Activated T-cell treated with anti-CD3 and anti-CD28 coated beads, Interleukin-2, amount 50 U/mL, for 24 hours (primary cell): ENCODE measurements around the gene SEC14L6.
"Not testable (repeated sequence)": the region's sequence is repeated elsewhere in the genome, so short reads cannot be mapped to it uniquely, and the experiment has no call there.

Source experiments
- DNase-seq: peaks from one replicate; pipeline ENCODE4 v3.0.0-alpha.2; 2020
- H3K27ac Mint-ChIP-seq: 2 replicates; pipeline ENCODE4 v1.8.0; 2020; ENCODE audit warnings: mild to moderate bottlenecking, mixed read lengths
- H3K27me3 Mint-ChIP-seq: 2 replicates; pipeline ENCODE4 v1.8.0; 2020; ENCODE audit warnings: mixed read lengths
- H3K36me3 Mint-ChIP-seq: 2 replicates; pipeline ENCODE4 v1.8.0; 2020; ENCODE audit warnings: low read depth, mixed read lengths
- H3K4me1 Mint-ChIP-seq: 2 replicates; pipeline ENCODE4 v1.8.0; 2020; ENCODE audit warnings: low read depth, mixed read lengths
- H3K4me3 Mint-ChIP-seq: 2 replicates; pipeline ENCODE4 v1.8.0; 2020; ENCODE audit warnings: mild to moderate bottlenecking, moderate library complexity, mixed read lengths
- H3K9me3 Mint-ChIP-seq: 2 replicates; pipeline ENCODE4 v1.8.0; 2020; ENCODE audit warnings: mixed read lengths

Gene SEC14L6

GRCh38 chr22:30546616-30547015 is at the start of gene SEC14L6:
Gene SEC14L6, minus strand, starts transcription at chr22:30546741. Its CDS starts 59 bp downstream, at chr22:30546682.
- Mint-ChIP-seq H3K4me3 (no peak within 1 kb of the TSS), H3K36me3 (no peaks in the 10 kb centered on the region), H3K9me3 (no peaks in the 10 kb centered on the region), H3K4me1 (peaks cover 4% of the 10 kb centered on the region), H3K27me3 (peaks cover 31% of the 10 kb centered on the region), H3K27ac (no peak within 1 kb of the TSS)
- DNase-seq = no peak

- Mint-ChIP-seq H3K27me3 (peaks cover 12% of the 10 kb centered on the region), H3K9me3 (no peaks in the 10 kb centered on the region), H3K27ac (no peak overlapping the region), H3K4me1 (no peaks in the 10 kb centered on the region), H3K4me3 (no peak overlapping the region), H3K36me3 (no peaks in the 10 kb centered on the region)
- DNase-seq = no peak
Observed at GRCh38 chr22:30596199-30596598, 49.7 kb upstream of the SEC14L6 start.

DNA sequence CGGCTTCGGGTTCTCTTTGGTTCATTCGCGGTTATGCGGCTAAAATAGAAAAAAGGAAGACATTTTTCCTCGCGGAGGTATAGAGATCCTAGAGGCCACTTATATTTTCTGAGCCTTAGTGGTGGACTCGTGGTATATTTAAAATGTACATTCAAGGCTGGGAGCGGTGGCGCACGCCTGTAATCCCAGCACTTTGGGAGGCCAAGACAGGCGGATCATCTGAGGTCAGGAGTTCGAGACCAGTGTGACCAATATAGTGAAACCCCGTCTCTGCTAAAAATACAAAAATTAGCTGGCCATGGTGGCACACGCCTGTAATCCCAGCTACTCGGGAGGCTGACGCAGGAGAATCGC is 45.8 kb upstream of the SEC14L6 start:
- not testable (repeated sequence) for H3K9me3 Mint-ChIP-seq, H3K36me3 Mint-ChIP-seq, H3K27ac Mint-ChIP-seq, DNase-seq, H3K4me3 Mint-ChIP-seq, H3K4me1 Mint-ChIP-seq
- H3K27me3 Mint-ChIP-seq = peaks cover 12% of the 10 kb centered on the region

- Mint-ChIP-seq H3K27ac (no peak within 1 kb of the TSS), H3K4me1 (peaks cover 6% of the 10 kb centered on the region), H3K36me3 (no peaks in the 10 kb centered on the region), H3K27me3 (peaks cover 12% of the 10 kb centered on the region), H3K9me3 (no peaks in the 10 kb centered on the region), H3K4me3 (no peak within 1 kb of the TSS)
- DNase-seq = peak; percentile 92
Observed at GRCh38 chr22:30591588-30592359, 45.2 kb upstream of the SEC14L6 start, which contains the start of gene PES1. Gene PES1, minus strand, starts transcription at chr22:30591910. Its CDS starts 77 bp downstream, at chr22:30591833.

DNA sequence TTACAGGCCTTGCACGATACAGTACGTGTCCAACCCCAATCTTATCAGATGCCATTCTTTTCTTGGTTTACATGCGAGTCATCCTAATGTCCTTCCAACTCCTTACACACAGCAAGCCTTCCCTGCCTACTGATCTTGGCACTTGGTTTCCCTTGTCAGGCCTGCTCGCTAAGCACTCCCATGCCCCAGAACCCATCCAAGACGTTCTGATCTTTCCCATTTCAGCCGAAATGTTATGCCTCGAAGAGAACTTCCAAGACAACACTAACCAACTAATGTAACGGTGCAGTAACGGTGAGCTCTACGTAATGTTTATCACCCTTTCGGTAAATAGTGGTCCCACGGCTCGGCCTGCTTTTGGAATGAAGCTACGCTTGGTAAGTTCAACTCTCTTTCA is 44.6 kb upstream of the SEC14L6 start:
- no peak overlapping the region for H3K4me3 Mint-ChIP-seq
- no peaks in the 10 kb centered on the region for H3K9me3 Mint-ChIP-seq
- no peak for DNase-seq
- H3K36me3 Mint-ChIP-seq = no peaks in the 10 kb centered on the region
- no peak overlapping the region for H3K27ac Mint-ChIP-seq
- H3K27me3 Mint-ChIP-seq = peaks cover 12% of the 10 kb centered on the region
- H3K4me1 Mint-ChIP-seq = peaks cover 8% of the 10 kb centered on the region

- no peak overlapping the region for H3K4me3 Mint-ChIP-seq
- no peaks in the 10 kb centered on the region for H3K36me3 Mint-ChIP-seq
- no peak for DNase-seq
- peaks cover 8% of the 10 kb centered on the region for H3K4me1 Mint-ChIP-seq
- H3K27me3 Mint-ChIP-seq = no peaks in the 10 kb centered on the region
- no peaks in the 10 kb centered on the region for H3K9me3 Mint-ChIP-seq
- H3K27ac Mint-ChIP-seq = no peak overlapping the region
Observed at GRCh38 chr22:30586414-30586813, 39.9 kb upstream of the SEC14L6 start.

DNA sequence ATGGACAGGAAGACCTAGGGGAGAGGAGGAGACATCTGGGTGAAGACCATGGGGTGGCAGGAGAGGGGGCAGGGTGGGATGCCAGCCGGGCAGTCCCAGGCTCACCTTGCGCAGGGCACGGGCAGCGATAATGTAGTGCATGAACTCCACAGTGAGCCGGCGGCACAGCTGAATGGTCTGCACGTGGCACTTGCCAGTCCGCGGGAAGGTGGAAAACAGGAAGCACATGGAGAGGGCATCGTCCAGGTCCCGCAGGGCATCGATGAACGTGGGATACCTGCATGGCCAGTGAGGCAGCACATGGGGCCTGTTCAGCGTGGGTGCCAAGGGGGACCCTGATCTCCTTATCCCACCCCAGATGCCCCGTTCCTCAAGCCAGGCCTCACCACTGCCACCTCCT is 37.9 kb upstream of the SEC14L6 start:
- DNase-seq = no peak
- Mint-ChIP-seq H3K36me3 (no peaks in the 10 kb centered on the region), H3K27me3 (no peaks in the 10 kb centered on the region), H3K27ac (no peak overlapping the region), H3K9me3 (no peaks in the 10 kb centered on the region), H3K4me1 (peaks cover 8% of the 10 kb centered on the region), H3K4me3 (no peak overlapping the region)

DNA sequence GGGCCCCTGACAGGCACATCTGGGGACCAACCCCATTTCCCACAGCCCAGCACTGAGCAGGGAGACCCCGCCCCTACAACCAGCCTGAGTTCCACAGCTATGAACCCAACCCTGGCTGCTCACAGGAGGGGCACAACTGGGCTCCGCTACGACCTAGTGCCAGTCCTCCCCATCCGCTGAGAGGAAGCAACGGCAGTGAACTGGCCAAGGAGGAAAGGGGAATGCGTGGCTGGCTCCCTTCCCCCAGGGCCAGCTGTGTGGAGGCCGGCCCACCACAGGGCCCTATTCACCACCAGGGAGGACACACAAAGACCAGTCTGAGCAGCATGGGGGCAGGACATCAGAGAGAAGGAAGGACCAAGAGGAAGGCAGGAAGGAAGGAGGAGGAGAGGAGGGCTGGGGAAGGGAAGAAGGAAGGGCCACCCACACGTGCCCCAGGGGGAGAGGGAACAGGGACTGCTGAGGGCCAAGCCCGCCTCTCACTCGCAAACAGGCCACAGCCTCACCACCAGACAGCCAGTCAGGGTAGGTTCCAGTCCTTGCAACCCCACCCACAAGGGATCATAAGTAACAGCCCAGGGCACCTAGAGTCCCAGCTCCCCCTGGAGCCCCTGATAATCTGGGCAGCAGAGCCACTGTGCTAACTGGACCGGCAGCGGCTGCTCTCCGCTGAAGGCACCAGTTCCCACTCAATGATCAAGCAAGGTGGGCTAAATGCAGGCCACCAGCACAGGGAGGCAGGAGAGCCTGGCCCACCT is 36.4 kb upstream of the SEC14L6 start:
- peak overlapping the region; percentile 26 for H3K27ac Mint-ChIP-seq
- no peaks in the 10 kb centered on the region for H3K36me3 Mint-ChIP-seq

GRCh38 chr22:30582051-30582450 is 35.5 kb upstream of the SEC14L6 start:
- Mint-ChIP-seq H3K4me1 (peaks cover 2% of the 10 kb centered on the region), H3K27ac (no peak overlapping the region), H3K36me3 (no peaks in the 10 kb centered on the region), H3K4me3 (no peak overlapping the region), H3K27me3 (no peaks in the 10 kb centered on the region), H3K9me3 (no peaks in the 10 kb centered on the region)
- DNase-seq = no peak

More for the DNA sequence above, 36.4 kb upstream of the SEC14L6 start:
- Mint-ChIP-seq H3K9me3 (no peaks in the 10 kb centered on the region), H3K27me3 (no peaks in the 10 kb centered on the region), H3K4me1 (peaks cover 4% of the 10 kb centered on the region), H3K4me3 (no peak overlapping the region)
- DNase-seq = no peak

- H3K9me3 Mint-ChIP-seq = no peaks in the 10 kb centered on the region
- H3K27me3 Mint-ChIP-seq = no peaks in the 10 kb centered on the region
- no peak overlapping the region for H3K4me3 Mint-ChIP-seq
- no peak for DNase-seq
- H3K27ac Mint-ChIP-seq = no peak overlapping the region
- no peaks in the 10 kb centered on the region for H3K36me3 Mint-ChIP-seq
- H3K4me1 Mint-ChIP-seq = peaks cover 4% of the 10 kb centered on the region
Observed at GRCh38 chr22:30580896-30581295, 34.4 kb upstream of the SEC14L6 start.

- Mint-ChIP-seq H3K9me3 (no peaks in the 10 kb centered on the region), H3K36me3 (no peaks in the 10 kb centered on the region), H3K4me1 (peaks cover 11% of the 10 kb centered on the region), H3K4me3 (no peak overlapping the region), H3K27me3 (no peaks in the 10 kb centered on the region), H3K27ac (no peak overlapping the region)
- DNase-seq = no peak
Observed at GRCh38 chr22:30578481-30578880, 31.9 kb upstream of the SEC14L6 start.

DNA sequence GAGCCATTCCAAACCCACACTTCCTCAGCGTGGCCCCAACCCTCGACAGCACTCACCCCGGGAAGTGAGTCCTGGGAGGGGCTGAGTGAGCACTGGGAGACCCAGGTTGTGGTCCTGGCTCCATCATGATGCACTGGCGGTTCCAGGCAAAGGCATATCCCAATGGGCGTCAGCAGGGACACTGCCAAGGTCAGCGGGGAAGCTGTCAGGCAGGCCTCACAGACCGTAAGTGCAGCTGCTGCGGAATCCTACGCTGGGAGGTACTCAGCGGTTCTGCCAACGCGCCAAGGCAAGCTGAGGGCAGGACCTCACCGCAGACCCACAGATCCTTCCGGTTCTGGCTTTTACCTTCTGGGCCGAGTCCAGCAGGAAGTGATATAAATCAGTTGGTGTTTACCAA is 29.3 kb upstream of the SEC14L6 start:
- no peak for DNase-seq
- Mint-ChIP-seq H3K27ac (no peak overlapping the region), H3K4me3 (no peak overlapping the region), H3K36me3 (no peaks in the 10 kb centered on the region), H3K4me1 (peaks cover 11% of the 10 kb centered on the region), H3K27me3 (no peaks in the 10 kb centered on the region), H3K9me3 (no peaks in the 10 kb centered on the region)

GRCh38 chr22:30574997-30575671 is 28.6 kb upstream of the SEC14L6 start:
- Mint-ChIP-seq H3K27ac (no peak overlapping the region), H3K27me3 (no peaks in the 10 kb centered on the region), H3K9me3 (no peaks in the 10 kb centered on the region), H3K36me3 (no peaks in the 10 kb centered on the region), H3K4me3 (no peak overlapping the region), H3K4me1 (peaks cover 11% of the 10 kb centered on the region)
- no peak for DNase-seq

DNA sequence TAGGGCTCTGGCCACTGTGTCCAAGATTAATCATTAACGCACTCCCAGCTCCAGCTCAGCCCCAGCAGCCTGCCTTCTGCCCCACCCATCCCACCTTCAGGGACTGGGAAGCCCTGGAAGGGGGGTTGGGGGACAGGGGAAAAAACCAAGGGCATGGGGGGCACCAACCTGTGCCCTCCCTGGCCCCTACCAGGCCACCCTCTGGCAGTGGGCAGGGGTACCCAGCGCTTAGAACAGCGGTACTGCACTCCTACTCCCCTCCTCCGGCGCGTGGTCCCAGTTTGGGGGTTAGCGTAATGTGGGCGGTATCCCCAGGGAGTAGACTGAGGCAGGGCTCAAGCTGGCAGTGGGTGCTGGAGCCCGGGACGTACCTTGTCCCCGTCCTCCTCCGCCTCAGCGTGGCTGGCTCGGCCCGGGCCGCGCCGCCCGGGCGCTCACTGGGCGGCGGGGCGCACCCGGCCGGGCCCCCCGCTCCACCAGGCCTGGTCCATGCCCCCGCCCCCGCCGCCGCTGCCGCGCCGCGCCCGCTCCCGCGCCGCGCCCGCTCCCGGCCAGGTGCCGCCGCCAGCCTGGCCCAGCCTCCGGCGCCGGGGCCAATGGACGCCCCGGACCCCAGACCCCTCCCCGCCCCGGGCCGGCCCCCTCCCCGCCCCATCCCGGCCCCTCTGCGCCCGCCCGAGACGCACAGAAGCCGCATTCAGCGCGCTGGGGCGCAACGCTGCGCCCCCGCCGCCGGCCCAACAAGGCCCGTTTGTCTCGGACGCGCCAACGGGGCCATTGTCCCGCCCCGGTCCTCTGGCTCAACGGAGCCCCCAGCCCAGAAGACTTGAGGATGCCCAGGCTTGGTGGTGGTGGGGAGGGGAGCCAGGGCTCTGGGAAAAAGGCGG is 27.8 kb upstream of the SEC14L6 start, which contains the start of gene GAL3ST1:
GAL3ST1 (minus strand) TSS at position 571 of the 887 bp plus-strand sequence. CDS start 17,273 bp downstream, outside the sequence.
- Mint-ChIP-seq H3K4me1 (peaks cover 11% of the 10 kb centered on the region), H3K27ac (no peak within 1 kb of the TSS), H3K9me3 (no peaks in the 10 kb centered on the region), H3K27me3 (no peaks in the 10 kb centered on the region), H3K36me3 (no peaks in the 10 kb centered on the region), H3K4me3 (no peak within 1 kb of the TSS)
- no peak for DNase-seq
